Fibroblast of skin of right biceps (primary cell): Measurements from ENCODE around the gene ECSCR.
"Not testable (repeated sequence)": the region's sequence is repeated elsewhere in the genome, so short reads cannot be mapped to it uniquely, and the experiment has no call there.

Experiments
- DNase-seq: peaks from one replicate; pipeline ENCODE4 v3.0.0-alpha.2; 2013

Gene ECSCR

DNA sequence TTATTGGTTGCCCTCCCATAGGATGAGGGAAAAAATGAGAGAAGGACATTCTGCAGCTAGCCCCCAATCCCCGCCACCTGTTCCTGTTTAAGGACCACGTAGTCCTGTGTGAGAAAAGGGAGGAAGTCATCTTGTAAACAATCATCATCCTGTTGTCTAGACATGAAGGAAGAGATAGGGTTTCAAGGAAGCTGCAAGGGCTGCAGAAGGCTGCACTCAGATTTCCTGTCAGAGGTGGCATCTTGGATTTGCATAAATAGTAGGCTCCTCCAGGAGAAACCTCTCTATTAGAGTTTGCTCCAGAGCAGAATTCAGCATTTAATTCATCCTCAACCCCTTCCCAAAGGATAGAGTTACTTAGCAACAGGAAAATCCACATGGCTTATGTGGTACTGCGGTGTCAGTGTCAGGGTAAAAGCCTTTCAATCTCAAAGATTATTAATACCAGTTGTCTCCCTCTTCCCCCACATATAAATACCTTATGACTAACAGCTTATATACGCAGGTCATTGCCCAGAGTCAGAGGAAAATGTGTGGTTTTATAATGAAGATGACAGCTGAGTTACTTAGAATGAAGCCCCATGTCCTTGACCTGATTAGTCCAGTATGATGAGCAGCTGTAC is 18.6 kb downstream of the ECSCR start:
- DNase-seq: peak; percentile 95

DNA sequence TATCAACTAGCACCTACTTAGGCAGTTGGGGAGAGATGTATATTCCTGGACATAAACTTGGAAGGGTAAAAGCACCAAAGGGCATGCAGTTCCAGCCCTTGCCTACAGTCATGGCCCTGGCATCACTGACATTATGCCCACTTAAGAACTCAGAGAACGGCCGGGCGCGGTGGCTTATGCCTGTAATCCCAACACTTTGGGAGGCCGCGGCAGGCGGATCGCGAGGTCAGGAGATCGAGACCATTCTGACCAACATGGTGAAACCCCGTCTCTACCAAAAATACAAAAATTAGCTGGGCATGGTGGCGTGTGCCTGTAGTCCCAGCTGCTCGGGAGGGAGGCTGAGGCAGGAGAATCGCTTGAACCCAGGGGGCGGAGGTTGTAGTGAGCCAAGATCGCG is 22.1 kb downstream of the ECSCR start:
- DNase-seq: not testable (repeated sequence)

DNA sequence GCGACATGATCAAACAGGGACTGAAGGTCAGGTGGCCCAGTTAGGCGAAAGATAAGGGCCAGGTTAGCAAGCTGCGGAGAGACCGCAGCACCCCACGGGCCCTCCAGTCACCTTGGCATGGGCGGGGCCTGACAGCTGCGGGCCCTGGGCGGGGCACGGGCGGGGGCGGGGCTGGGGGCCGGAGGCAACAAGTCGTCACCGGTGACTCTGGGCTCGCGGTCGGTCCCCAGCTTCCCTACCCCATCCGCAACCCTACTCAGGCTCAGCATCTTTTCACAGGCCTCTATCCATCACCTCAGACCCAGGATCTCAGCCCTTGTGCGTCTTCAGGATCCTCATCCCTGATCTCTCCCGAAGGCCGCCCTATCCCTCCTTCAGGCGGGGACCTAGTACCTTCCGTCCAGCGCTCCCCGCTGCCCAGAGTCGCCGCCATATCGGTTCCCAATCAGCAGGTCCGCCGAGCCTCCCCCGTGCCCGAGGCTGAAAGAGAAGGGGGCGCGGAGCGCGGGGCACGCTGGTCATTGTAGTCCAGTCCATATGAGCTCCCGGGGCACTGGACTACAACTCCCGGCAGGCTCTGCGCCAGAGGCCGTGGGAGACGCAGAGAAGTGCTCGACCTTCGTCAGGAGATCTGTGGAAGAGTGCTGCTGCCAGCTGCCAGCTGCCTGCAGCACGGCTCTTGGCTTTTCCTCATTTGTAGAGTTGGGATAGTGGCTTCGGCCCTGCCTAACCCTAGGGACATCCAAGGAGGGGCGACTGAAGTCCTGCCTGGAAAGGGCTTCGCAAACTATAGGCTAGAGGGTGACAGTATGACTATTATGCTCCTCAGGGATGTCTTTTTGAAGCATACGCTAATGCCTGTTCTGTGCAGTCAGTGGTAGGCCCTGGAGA is 23.3 kb downstream of the ECSCR start, which contains the start of gene DNAJC18:
Gene DNAJC18, minus strand, starts transcription at position 513 of the 891 bp plus-strand sequence. Its CDS starts 80 bp downstream, at position 433.
- peak; percentile 89 for DNase-seq

DNA sequence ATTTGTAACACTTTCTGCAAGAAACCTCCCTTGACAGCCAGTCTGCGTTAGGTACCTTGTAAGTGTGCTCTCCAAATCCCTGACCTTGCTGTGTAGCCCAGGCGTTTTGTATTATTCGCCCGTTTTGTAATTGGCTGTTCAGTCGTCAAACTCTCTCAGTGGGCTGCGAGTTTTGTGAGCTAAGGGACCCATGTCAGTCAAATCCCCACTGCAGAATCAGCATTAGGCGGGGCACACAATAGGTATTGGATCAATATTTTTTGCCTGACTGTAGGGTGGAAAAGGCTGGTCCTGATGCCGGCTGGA is 23.9 kb downstream of the ECSCR start:
- no peak for DNase-seq

DNA sequence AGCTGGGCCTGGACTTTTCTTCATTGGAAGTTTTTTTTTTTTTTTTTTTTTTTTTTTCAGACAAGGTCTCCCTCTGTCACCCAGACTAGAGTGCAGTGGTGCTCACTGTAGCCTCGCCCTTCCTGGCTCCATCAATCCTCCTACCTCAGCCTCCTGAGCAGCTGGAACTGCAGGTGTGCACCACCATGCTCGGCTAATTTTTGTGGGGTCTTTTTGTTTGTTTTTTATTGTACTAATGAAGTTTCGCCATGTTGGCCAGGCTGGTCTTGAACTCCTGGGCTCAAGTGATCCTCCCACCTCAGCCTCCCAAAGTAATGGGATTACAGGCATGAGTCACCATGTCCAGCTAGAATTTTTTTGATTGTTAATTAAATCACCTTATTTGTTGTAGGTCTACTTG is 26.9 kb downstream of the ECSCR start:
- DNase-seq: no peak

DNA sequence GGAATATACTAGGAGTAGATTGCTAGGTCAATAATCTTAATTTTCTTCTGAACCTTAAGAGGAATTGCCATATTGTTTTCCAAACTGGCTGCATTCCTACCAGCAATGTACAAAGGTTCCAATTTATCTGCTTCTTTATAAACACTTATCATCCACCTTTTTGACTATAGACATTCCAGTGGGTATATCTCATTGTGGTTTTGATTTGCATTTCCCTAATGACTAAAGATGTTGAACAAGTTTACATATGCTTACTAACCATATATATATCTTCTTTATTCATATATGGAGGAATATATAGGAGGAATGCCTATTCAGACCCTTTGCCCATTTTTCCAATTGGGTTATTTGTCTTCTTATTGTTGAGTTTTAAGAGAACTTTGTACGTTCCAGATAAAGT is 30.8 kb downstream of the ECSCR start:
- DNase-seq: no peak

- DNase-seq: no peak
Measured at GRCh38 chr5:139430015-139430414, 32.5 kb downstream of the ECSCR start.

- DNase-seq: peak; percentile 81
Measured at GRCh38 chr5:139426203-139426885, 36.2 kb downstream of the ECSCR start.

GRCh38 chr5:139425497-139425896 is 37.0 kb downstream of the ECSCR start:
- DNase-seq: no peak

- DNase-seq: peak; percentile 72
Measured at GRCh38 chr5:139422307-139422893, 40.1 kb downstream of the ECSCR start.

DNA sequence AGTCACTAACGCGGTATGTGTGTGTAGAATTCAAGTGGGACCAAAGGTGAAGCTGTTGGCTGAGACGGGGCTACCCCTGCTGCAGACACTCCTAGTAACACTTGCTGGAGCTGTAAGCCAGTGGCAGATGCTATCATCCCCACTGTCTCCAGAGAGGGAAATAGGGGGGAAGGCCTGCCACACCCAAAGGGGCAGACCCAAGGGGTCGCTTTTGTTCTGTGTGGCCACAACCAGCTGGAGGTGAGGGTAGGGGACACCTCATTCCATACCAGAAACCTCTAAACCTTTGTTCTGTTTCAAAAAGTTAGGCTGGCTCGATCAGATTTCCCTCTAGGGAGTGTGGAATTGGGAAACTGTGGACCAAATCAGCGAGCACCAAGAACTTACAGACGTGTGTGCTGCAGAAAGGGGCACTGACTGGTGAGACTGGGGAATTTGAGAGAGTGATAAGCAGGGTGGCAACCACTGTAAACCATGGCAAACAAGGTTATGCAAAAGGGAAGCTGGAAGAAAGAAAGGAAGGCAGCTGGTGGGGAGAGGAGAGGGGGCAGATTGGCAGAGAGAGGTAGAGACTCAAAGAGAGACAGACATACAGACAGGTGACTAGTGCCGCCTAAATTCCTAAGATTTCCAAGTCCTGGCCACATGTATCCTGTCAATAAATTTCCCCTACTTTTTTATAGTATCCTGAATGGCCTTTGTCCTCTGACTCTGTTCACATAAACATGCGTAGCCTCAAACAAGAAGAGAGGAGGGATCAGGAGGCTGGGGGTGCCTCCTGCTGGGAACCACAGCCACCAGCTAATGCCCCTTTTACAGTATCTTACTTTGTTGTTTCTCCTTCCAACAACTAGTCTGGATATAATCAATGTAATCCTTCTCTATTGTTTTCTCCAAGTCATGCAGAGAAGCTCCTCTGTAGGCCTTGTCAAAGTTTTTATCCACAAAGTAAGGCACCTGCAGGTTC is 43.0 kb downstream of the ECSCR start:
- DNase-seq: no peak

- DNase-seq: no peak
Measured at GRCh38 chr5:139418793-139419192, 43.8 kb downstream of the ECSCR start.

GRCh38 chr5:139417214-139417613 is 45.3 kb downstream of the ECSCR start:
- DNase-seq: no peak

DNA sequence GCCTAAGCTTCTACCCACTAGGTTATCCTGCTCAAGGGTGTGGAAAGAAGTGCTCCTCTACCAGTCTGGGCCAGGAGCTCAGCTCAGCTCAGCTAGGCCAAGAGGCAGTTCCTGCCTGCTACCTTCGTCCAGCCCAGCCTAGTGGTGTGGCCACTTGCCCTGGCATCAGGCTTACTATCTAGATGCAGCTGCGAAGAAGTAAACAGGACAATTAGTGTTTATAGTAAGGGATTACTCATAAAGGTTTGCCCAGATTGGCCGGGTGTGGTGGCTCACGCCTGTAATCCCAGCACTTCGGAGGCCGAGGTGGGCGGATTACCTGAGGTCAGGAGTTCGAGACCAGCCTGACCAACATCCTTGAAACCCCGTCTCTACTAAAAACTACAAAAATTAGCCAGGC is 45.9 kb downstream of the ECSCR start:
- DNase-seq: no peak

- DNase-seq: no peak
Measured at GRCh38 chr5:139415869-139416268, 46.7 kb downstream of the ECSCR start.

GRCh38 chr5:139415221-139415861 is 47.2 kb downstream of the ECSCR start:
- DNase-seq: no peak

- no peak for DNase-seq
Measured at GRCh38 chr5:139414581-139415130, 47.9 kb downstream of the ECSCR start.

GRCh38 chr5:139413963-139414362 is 48.6 kb downstream of the ECSCR start:
- DNase-seq: no peak

DNA sequence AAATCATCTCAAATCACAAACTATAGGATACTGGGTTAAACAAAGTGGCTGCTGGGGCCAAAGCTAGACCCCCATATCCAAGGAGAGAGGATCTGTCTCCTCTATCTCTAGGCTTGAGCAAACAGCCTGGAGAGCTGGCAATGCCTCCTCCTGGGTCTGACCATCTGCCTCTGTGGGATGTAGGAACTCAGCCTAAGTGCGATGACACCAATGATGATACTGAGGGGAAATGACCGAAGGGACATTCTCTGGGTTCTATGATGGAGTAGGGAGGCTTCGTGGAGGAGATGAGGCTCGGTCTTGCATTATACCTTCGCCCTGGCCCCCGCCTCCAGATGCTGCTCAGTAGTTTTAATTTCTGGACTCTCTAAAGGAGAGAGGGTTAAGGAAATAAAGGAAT is 49.4 kb downstream of the ECSCR start:
- DNase-seq: no peak

- no peak for DNase-seq
Measured at GRCh38 chr5:139410993-139411828, 51.3 kb downstream of the ECSCR start.
